Measurements from ENCODE around the gene SDK1.

Gene SDK1

DNA sequence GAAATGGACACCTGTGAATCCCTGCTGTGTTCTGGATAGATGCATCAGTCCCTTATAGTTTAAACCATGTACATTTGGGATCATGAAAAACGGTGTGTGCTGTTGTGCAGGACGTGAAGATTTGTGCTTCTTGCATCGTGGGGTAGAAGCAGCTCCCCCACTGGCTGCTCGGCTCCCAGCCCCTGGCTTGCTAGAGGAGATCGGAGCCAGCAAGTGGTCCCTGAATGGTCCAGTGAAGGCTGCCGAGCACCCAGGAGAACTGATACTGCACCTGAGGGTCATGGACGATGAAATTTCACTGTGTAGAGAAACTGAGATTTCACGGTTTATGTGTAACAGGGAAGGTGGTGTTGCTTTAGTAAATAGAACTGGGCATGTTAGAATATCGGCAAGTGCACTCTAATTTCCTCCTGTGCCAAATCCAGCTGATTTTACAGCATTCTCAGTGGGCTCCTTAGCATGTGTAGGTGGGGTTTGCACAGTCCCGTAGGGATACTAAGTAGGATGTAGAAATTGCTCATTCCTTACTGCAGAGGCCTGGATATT lies 726.0 kb downstream of the SDK1 start:
- H3K4me3 ChIP-seq (replicated peaks; ENCODE audit: low read depth, low read length): no peak overlapping the region
- TF ChIP-seq, protein P1, sequence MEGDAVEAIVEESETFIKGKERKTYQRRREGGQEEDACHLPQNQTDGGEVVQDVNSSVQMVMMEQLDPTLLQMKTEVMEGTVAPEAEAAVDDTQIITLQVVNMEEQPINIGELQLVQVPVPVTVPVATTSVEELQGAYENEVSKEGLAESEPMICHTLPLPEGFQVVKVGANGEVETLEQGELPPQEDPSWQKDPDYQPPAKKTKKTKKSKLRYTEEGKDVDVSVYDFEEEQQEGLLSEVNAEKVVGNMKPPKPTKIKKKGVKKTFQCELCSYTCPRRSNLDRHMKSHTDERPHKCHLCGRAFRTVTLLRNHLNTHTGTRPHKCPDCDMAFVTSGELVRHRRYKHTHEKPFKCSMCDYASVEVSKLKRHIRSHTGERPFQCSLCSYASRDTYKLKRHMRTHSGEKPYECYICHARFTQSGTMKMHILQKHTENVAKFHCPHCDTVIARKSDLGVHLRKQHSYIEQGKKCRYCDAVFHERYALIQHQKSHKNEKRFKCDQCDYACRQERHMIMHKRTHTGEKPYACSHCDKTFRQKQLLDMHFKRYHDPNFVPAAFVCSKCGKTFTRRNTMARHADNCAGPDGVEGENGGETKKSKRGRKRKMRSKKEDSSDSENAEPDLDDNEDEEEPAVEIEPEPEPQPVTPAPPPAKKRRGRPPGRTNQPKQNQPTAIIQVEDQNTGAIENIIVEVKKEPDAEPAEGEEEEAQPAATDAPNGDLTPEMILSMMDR (IDR thresholded peaks at IDR 0.05; ENCODE audit: low read depth, low read length, missing control alignments): no peak
- no peak for DNase-seq (ENCODE audit: extremely low read depth, low read depth)

DNA sequence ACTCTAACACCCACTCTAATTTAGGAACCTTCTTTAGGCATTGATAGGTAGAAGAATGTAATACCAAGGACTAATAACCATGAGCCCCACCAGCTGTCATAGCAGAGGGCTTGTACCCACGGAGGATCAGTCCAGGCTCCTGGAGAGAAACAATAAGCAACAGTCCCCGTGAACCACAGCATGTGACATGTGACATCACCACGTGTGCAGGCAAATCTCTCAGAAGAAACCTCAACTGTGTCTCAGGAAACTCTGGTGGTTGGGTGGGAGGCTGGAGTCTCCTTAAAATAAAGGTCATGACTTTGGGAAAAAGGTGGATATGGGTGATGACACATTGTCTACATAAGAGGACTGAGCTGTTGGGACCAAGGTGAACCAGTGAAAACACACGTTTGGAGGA lies 727.2 kb downstream of the SDK1 start:
- no peak overlapping the region for H3K4me3 ChIP-seq (replicated peaks; ENCODE audit: low read depth, low read length)
- no peak for DNase-seq (ENCODE audit: extremely low read depth, low read depth)
- TF ChIP-seq, protein P1 (IDR thresholded peaks at IDR 0.05; ENCODE audit: low read depth, low read length, missing control alignments): no peak

DNA sequence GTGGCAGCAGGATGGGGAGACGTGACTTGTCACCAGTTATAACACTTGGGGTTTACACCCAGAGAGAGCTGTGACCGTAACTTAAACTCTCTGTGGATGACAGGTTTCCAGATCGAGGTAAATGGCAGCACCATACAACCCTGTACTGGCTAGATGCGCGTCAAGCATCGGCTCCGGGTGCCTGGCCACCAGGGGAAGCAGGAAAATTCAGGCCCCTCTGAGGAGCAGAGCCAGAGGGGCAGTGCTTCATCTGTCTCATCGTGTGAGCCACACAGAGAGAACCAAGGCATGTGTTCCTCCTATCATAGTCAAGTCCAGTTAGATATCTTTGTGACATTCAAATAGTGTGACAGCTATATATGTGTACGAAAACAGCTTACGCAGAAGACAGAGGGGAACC lies 728.9 kb downstream of the SDK1 start:
- DNase-seq (ENCODE audit: extremely low read depth, low read depth): no peak
- TF ChIP-seq, protein P1 (IDR thresholded peaks at IDR 0.05; ENCODE audit: low read depth, low read length, missing control alignments): no peak
- H3K4me3 ChIP-seq (replicated peaks; ENCODE audit: low read depth, low read length): no peak overlapping the region

DNA sequence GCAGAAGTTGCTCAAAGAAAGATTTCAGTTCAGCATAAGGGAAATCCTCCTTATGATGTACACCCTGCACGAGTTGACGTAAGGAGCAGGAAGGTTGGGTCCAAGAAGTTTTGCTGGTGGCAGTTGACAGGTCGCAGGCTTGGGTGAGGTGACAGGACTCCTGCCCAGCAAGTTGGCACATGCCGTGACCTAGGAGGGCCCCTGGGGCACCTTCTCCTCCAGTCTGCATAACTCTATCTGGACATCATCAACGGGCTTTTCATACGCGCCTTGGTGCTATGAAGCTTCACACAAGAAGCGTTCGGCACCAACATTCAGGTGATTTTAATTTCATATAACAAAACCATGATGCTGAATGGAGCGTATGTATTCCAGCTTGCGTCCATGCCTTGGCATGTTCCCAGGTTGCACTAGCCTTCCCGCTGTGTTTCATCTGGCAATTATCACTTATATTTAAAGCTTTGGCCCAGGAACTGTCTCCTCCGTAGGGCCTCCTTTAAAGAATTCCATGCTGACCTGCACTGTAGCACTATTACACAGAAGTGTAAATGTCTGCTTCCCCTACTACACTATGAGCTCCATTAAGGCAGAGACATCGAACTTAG lies 729.4 kb downstream of the SDK1 start:
- TF ChIP-seq, protein P1 (IDR thresholded peaks at IDR 0.05; ENCODE audit: low read depth, low read length, missing control alignments): no peak
- no peak for DNase-seq (ENCODE audit: extremely low read depth, low read depth)
- no peak overlapping the region for H3K4me3 ChIP-seq (replicated peaks; ENCODE audit: low read depth, low read length)

DNA sequence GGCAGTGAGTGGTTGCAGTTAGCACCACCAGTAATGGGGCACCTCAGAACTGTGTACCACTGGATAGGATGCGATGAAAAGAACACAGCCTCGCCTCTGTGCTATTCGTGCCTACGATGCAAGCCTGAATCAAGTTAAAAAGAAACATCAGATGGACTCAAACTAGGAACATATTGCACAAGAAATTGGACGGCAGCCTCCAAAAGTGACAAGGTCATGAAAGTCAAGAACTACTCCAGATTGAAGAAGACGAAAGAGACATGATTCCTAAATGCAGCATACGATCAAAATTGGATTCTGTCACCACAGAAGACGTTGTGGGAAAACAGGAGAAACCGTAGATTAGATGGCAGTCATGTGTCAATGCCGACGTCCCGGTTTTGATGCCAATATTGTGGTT lies 732.9 kb downstream of the SDK1 start:
- H3K4me3 ChIP-seq (replicated peaks; ENCODE audit: low read depth, low read length): no peak overlapping the region
- DNase-seq (ENCODE audit: extremely low read depth, low read depth): no peak
- TF ChIP-seq, protein P1 (IDR thresholded peaks at IDR 0.05; ENCODE audit: low read depth, low read length, missing control alignments): no peak

DNA sequence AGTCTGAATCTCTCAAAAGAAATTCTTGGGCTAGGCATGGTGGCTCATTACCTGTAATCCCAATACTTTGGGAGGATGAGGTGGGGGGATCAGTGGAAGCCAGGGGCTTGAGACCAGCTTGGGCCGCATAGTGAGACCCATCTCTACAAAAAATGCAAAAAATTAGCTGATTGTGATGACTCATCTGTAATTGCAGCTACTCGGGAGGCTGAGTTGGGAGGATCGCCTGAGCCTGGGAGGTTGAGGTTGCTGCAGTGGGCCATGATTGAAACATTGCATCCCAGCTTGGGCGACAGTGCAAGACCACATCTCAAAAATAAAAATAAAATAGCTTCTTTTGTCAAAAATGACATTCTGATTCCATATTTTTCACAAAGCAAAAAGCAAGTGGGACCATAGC lies 736.3 kb downstream of the SDK1 start:
- H3K4me3 ChIP-seq (replicated peaks; ENCODE audit: low read depth, low read length): no peak overlapping the region
- TF ChIP-seq, protein P1 (IDR thresholded peaks at IDR 0.05; ENCODE audit: low read depth, low read length, missing control alignments): no peak
- no peak for DNase-seq (ENCODE audit: extremely low read depth, low read depth)

DNA sequence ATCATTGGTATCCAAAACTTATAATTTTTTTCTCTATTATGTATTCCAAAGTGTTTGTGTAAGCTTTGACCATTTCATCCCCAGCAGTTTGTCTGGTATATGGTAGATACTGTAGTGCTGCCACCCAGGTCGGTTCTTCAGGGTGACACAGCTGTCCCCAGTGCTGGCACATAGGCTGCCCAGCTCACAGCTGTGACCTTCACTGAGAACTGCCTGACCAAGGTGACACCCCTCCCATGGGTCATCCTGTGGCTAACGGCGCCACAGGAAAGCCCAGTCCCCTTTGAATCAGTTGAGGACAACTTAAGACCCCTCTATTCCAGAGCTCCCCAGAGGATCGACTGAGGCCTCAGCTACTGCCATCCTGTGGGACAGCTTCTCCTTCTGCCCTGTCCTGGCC lies 736.8 kb downstream of the SDK1 start:
- DNase-seq (ENCODE audit: extremely low read depth, low read depth): no peak
- no peak overlapping the region for H3K4me3 ChIP-seq (replicated peaks; ENCODE audit: low read depth, low read length)
- TF ChIP-seq, protein P1 (IDR thresholded peaks at IDR 0.05; ENCODE audit: low read depth, low read length, missing control alignments): no peak
